Suprapubic skin (tissue), 4 donors: Measurements from ENCODE around the gene PPP1R37. TPM values are rescaled to one million over a fixed set of nuclear protein-coding genes. Genes with fewer than 3 reads are reported as not detected.

Experiments used
- DNase-seq, 2 donors: peaks; one replicate each; pipeline ENCODE4 v3.0.0-alpha.2; 2019; ENCODE audit warnings: low spot score in 2 of 2
- H3K27ac ChIP-seq: fragments of 200-600 bp; sonication (generic); one replicate; pipeline ENCODE4 v1.5.1; 2019
- H3K27me3 ChIP-seq: fragments of 200-600 bp; sonication (generic); one replicate; pipeline ENCODE4 v1.5.1; 2019
- H3K36me3 ChIP-seq: fragments of 200-600 bp; sonication (generic); one replicate; pipeline ENCODE4 v1.5.1; 2019
- H3K4me1 ChIP-seq: fragments of 200-600 bp; sonication (generic); one replicate; pipeline ENCODE4 v1.5.1; 2019
- H3K4me3 ChIP-seq: fragments of 200-600 bp; sonication (generic); one replicate; pipeline ENCODE4 v1.5.1; 2019; ENCODE audit warnings: mild to moderate bottlenecking
- H3K9me3 ChIP-seq: fragments of 200-600 bp; sonication (generic); one replicate; pipeline ENCODE4 v1.5.1; 2019
- EP300 ChIP-seq: sonication (generic); formaldehyde crosslinking; IDR thresholded peaks from one replicate; pipeline ENCODE4 v1.6.1; 2017; ENCODE audit warnings: antibody characterized with exemption
- POLR2A ChIP-seq, 2 donors: fragments of 450-650 bp; IDR thresholded peaks; one replicate each; pipeline ENCODE4 v1.6.1; 2017; ENCODE audit warnings: antibody characterized with exemption in 2 of 2, mild to moderate bottlenecking in 2 of 2, moderate library complexity in 2 of 2
- POLR2AphosphoS5 ChIP-seq, 3 donors: sonication (generic); formaldehyde crosslinking; IDR thresholded peaks; one replicate each; pipeline ENCODE4 v1.6.1; 2017; ENCODE audit warnings: antibody characterized with exemption in 3 of 3
- WGBS: methylation state at CpG from one replicate; pipeline ENCODE4 v1.1.5; 2018; 5-methylcytosine and 5-hydroxymethylcytosine counted together
- total RNA-seq, 4 donors: library from RNA; depleted of rRNA; stranded (reverse); fragments of >200 nt; gene quantifications; one replicate each; pipeline ENCODE4 v1.1.0, GENCODE V29; 2016
- TF ChIP-seq, protein P1 (sequence below), 2 donors: fragments of 200-600 bp in 1 of 2; fragments of 450-650 bp in 1 of 2; sonication (generic) in 1 of 2; IDR thresholded peaks; one replicate each; pipeline ENCODE4 v1.5.1; 2016 to 2019; ENCODE audit warnings: antibody characterized with exemption in 2 of 2, mild to moderate bottlenecking in 1 of 2, moderate library complexity in 1 of 2

Gene PPP1R37
- total RNA-seq, 4 donors from 2014 or later: 24.6 to 43.1 (median 33.5) TPM

GRCh38 chr19:45153339-45154063, 60.5 kb downstream of the PPP1R37 start:
- H3K36me3 ChIP-seq: peaks cover under 1% of the 10 kb centered on the region
- TF ChIP-seq, protein P1, sequence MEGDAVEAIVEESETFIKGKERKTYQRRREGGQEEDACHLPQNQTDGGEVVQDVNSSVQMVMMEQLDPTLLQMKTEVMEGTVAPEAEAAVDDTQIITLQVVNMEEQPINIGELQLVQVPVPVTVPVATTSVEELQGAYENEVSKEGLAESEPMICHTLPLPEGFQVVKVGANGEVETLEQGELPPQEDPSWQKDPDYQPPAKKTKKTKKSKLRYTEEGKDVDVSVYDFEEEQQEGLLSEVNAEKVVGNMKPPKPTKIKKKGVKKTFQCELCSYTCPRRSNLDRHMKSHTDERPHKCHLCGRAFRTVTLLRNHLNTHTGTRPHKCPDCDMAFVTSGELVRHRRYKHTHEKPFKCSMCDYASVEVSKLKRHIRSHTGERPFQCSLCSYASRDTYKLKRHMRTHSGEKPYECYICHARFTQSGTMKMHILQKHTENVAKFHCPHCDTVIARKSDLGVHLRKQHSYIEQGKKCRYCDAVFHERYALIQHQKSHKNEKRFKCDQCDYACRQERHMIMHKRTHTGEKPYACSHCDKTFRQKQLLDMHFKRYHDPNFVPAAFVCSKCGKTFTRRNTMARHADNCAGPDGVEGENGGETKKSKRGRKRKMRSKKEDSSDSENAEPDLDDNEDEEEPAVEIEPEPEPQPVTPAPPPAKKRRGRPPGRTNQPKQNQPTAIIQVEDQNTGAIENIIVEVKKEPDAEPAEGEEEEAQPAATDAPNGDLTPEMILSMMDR (IDR thresholded peaks at IDR 0.05): no peak
- TF ChIP-seq POLR2AphosphoS5 (IDR thresholded peaks at IDR 0.05) (no peak), POLR2A (IDR thresholded peaks at IDR 0.05) (peak in 1 of 2 donors; percentile 6), EP300 (no peak)
- peaks cover 59% of the 10 kb centered on the region for H3K4me1 ChIP-seq
- H3K27ac ChIP-seq: peak overlapping the region; percentile 8
- H3K9me3 ChIP-seq: no peaks in the 10 kb centered on the region
- DNase-seq: no peak
- peak overlapping the region; percentile 38 for H3K4me3 ChIP-seq
- peaks cover 15% of the 10 kb centered on the region for H3K27me3 ChIP-seq
- 5% methylated on average over 16 of the region's 69 CpGs for WGBS

GRCh38 chr19:45154064-45154827, 61.3 kb downstream of the PPP1R37 start:
- H3K4me3 ChIP-seq: peak overlapping the region; percentile 38
- peaks cover 59% of the 10 kb centered on the region for H3K4me1 ChIP-seq
- H3K27me3 ChIP-seq: peaks cover 15% of the 10 kb centered on the region
- WGBS: 57% methylated on average over 16 of the region's 19 CpGs
- H3K27ac ChIP-seq: peak overlapping the region; percentile 8
- TF ChIP-seq EP300: no peak
- TF ChIP-seq, protein P1 (IDR thresholded peaks at IDR 0.05): no peak
- TF ChIP-seq POLR2A (IDR thresholded peaks at IDR 0.05): no peak
- no peak for TF ChIP-seq POLR2AphosphoS5 (IDR thresholded peaks at IDR 0.05)
- no peaks in the 10 kb centered on the region for H3K36me3 ChIP-seq
- H3K9me3 ChIP-seq: no peaks in the 10 kb centered on the region
- no peak for DNase-seq

DNA sequence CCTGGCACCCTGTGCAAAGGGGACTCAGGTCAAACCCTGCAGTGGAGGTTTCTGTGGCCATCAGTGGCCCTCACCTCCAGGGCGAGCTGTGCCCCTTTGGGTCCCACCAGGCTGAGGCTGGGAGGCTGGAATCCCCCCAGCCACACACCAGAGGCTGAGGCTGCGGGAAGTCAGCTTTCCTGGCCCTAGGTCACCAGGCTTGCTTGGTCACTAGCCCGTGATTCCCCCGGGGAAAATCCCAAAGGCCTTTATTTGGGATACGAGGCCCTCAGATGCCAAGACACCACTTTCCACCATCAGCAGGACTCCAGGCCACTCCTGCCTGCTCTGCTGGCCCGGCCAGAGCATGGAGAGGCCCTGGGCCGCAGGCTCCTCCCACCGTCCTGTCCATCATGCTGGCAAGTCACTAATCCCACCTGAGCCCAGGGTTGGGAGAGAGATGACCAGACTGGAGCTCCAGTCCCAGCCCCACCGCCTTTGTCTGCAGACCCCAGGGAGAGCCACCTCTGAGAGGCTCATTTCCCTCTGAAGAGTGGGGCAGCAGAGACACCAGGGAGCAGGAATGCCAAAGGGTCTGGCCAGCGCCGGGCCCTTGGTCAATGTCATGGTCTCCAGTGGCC, 63.1 kb downstream of the PPP1R37 start:
- H3K9me3 ChIP-seq: no peaks in the 10 kb centered on the region
- H3K4me1 ChIP-seq: peaks cover 70% of the 10 kb centered on the region
- H3K27me3 ChIP-seq: peaks cover 17% of the 10 kb centered on the region
- 100% methylated on average over 1 of the region's 11 CpGs for WGBS
- DNase-seq: no peak
- no peak overlapping the region for H3K4me3 ChIP-seq
- TF ChIP-seq, protein P1 (IDR thresholded peaks at IDR 0.05): no peak
- no peak for TF ChIP-seq POLR2A (IDR thresholded peaks at IDR 0.05)
- no peak for TF ChIP-seq POLR2AphosphoS5 (IDR thresholded peaks at IDR 0.05)
- peak overlapping the region; percentile 73 for H3K27ac ChIP-seq
- H3K36me3 ChIP-seq: no peaks in the 10 kb centered on the region

GRCh38 chr19:45156751-45157150, 63.8 kb downstream of the PPP1R37 start:
- TF ChIP-seq EP300: no peak
- no peak for TF ChIP-seq POLR2A (IDR thresholded peaks at IDR 0.05)
- TF ChIP-seq POLR2AphosphoS5 (IDR thresholded peaks at IDR 0.05): no peak
- TF ChIP-seq, protein P1 (IDR thresholded peaks at IDR 0.05): no peak
- no peak for DNase-seq
- 65% methylated on average over 11 of the region's 11 CpGs for WGBS
- no peaks in the 10 kb centered on the region for H3K9me3 ChIP-seq
- H3K4me3 ChIP-seq: no peak overlapping the region
- peaks cover 70% of the 10 kb centered on the region for H3K4me1 ChIP-seq
- peak overlapping the region; percentile 73 for H3K27ac ChIP-seq
- H3K27me3 ChIP-seq: peaks cover 15% of the 10 kb centered on the region
- no peaks in the 10 kb centered on the region for H3K36me3 ChIP-seq
